Measurements from ENCODE around the gene SNAP23. TPM values are rescaled to one million over a fixed set of nuclear protein-coding genes. Genes with fewer than 3 reads are reported as not detected.

The SNAP23 gene
- total RNA-seq, 4 donors from 2014 or later = 54.0 to 77.9 (median 64.0) TPM

- Histone ChIP-seq H3K4me3 (no peak overlapping the region), H3K27me3 (no peaks in the 10 kb centered on the region), H3K36me3 (no peaks in the 10 kb centered on the region), H3K4me1 (peaks cover 0 to 58% (median 17%) of the 10 kb centered on the region in 4 donors), H3K27ac (peak overlapping the region in 1 of 4 donors; percentile 50), H3K9me3 (no peaks in the 10 kb centered on the region)
- TF ChIP-seq POLR2A (IDR thresholded peaks at IDR 0.05) = no peak
- no peak for TF ChIP-seq EP300 (IDR thresholded peaks at IDR 0.05)
- TF ChIP-seq CTCF (IDR thresholded peaks at IDR 0.05) = no peak
- WGBS, 2 donors = 89 to 91% methylated on average over 1 of the region's 1 CpG
- DNase-seq (ENCODE audit: low spot score in 2 of 2) = no peak
Measured at GRCh38 chr15:42503825-42504224, 8.4 kb downstream of the SNAP23 start.

- Histone ChIP-seq H3K27ac (peak overlapping the region in 3 of 4 donors; percentile 10 to 50 (median 45)), H3K9me3 (no peaks in the 10 kb centered on the region), H3K27me3 (no peaks in the 10 kb centered on the region), H3K4me1 (peaks cover 0 to 52% (median 12%) of the 10 kb centered on the region in 4 donors), H3K4me3 (no peak overlapping the region), H3K36me3 (no peaks in the 10 kb centered on the region)
- no peak for DNase-seq (ENCODE audit: low spot score in 2 of 2)
- no peak for TF ChIP-seq EP300 (IDR thresholded peaks at IDR 0.05)
- no peak for TF ChIP-seq CTCF (IDR thresholded peaks at IDR 0.05)
- no peak for TF ChIP-seq POLR2A (IDR thresholded peaks at IDR 0.05)
- 29 to 46% methylated on average over 3 of the region's 3 CpGs for WGBS, 2 donors
Measured at GRCh38 chr15:42504631-42505030, 9.2 kb downstream of the SNAP23 start.

GRCh38 chr15:42507514-42507913 lies 12.1 kb downstream of the SNAP23 start:
- H3K4me1 ChIP-seq = peaks cover 0 to 39% (median 7%) of the 10 kb centered on the region in 4 donors
- DNase-seq (ENCODE audit: low spot score in 2 of 2) = no peak
- H3K4me3 ChIP-seq = no peak overlapping the region
- TF ChIP-seq CTCF (IDR thresholded peaks at IDR 0.05) (no peak), EP300 (IDR thresholded peaks at IDR 0.05) (no peak)
- no peak overlapping the region for H3K27ac ChIP-seq
- no peaks in the 10 kb centered on the region for H3K9me3 ChIP-seq
- peaks cover 0 to 4% (median 0%) of the 10 kb centered on the region in 3 donors for H3K36me3 ChIP-seq
- H3K27me3 ChIP-seq = no peaks in the 10 kb centered on the region
- WGBS, 2 donors = 78 to 79% methylated on average over 4 of the region's 4 CpGs

- Histone ChIP-seq H3K4me3 (no peak overlapping the region), H3K9me3 (no peaks in the 10 kb centered on the region), H3K36me3 (peaks cover 0 to 7% (median 0%) of the 10 kb centered on the region in 3 donors), H3K4me1 (peaks cover 0 to 33% (median 7%) of the 10 kb centered on the region in 4 donors), H3K27me3 (no peaks in the 10 kb centered on the region), H3K27ac (no peak overlapping the region)
- no peak for DNase-seq (ENCODE audit: low spot score in 2 of 2)
- no peak for TF ChIP-seq EP300 (IDR thresholded peaks at IDR 0.05)
- no peak for TF ChIP-seq CTCF (IDR thresholded peaks at IDR 0.05)
- TF ChIP-seq POLR2A (IDR thresholded peaks at IDR 0.05) = no peak
- 60 to 69% methylated on average over 9 of the region's 9 CpGs for WGBS, 2 donors
Measured at GRCh38 chr15:42508263-42508690, 12.8 kb downstream of the SNAP23 start.

- DNase-seq (ENCODE audit: low spot score in 2 of 2) = no peak
- TF ChIP-seq POLR2A (IDR thresholded peaks at IDR 0.05) (no peak), EP300 (IDR thresholded peaks at IDR 0.05) (no peak), CTCF (IDR thresholded peaks at IDR 0.05) (no peak)
- no peak overlapping the region for H3K4me3 ChIP-seq
- H3K9me3 ChIP-seq = no peaks in the 10 kb centered on the region
- WGBS, 2 donors = 93 to 94% methylated on average over 4 of the region's 4 CpGs
- H3K27me3 ChIP-seq = no peaks in the 10 kb centered on the region
- H3K27ac ChIP-seq = peak overlapping the region in 2 of 4 donors; percentile 32 to 39
- H3K4me1 ChIP-seq = peaks cover 0 to 18% (median 0%) of the 10 kb centered on the region in 4 donors
- H3K36me3 ChIP-seq = peaks cover 0 to 29% (median 6%) of the 10 kb centered on the region in 3 donors
Measured at GRCh38 chr15:42510258-42511006, 15.0 kb downstream of the SNAP23 start.
